T-helper 2 cell treated with Interferon-gamma antibody and Interleukin-4, amounts not matched to agents 5 μg/mL and 100 μg/mL, for 36 hours (primary cell): ENCODE data around the gene SVOPL.

Experiments used
- DNase-seq: peaks from one replicate; pipeline ENCODE4 v3.0.0; 2021; ENCODE audit warnings: low spot score
- H3K27ac Mint-ChIP-seq: one replicate; pipeline ENCODE4 v1.8.0; 2021; ENCODE audit warnings: mild to moderate bottlenecking, mixed read lengths
- H3K27me3 Mint-ChIP-seq: one replicate; pipeline ENCODE4 v1.8.0; 2021; ENCODE audit warnings: low read depth, mixed read lengths
- H3K36me3 Mint-ChIP-seq: one replicate; pipeline ENCODE4 v1.8.0; 2021; ENCODE audit warnings: low read depth, mixed read lengths
- H3K4me1 Mint-ChIP-seq: one replicate; pipeline ENCODE4 v1.8.0; 2021; ENCODE audit warnings: low read depth, mixed read lengths
- H3K4me3 Mint-ChIP-seq: one replicate; pipeline ENCODE4 v1.8.0; 2022; ENCODE audit warnings: mild to moderate bottlenecking, moderate library complexity, mixed read lengths
- H3K9me3 Mint-ChIP-seq: one replicate; pipeline ENCODE4 v1.8.0; 2021; ENCODE audit warnings: mixed read lengths

Gene SVOPL

DNA sequence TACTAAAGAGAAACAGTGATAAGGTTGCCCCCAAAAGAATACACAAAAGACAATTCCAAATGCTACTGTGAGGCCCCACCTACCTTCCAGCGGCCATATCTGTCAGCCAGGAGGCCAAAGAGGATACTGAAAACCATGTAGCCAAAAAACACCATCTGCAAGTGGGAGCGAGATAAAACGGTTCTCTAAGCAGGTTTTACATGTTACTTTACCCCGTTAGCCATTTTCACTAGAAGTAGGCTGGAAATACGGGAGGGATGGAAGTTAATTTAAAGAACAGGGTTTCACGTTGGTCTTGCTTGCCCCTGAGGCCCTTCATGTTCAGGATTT lies 38.2 kb downstream of the SVOPL start:
- no peak overlapping the region for H3K4me3 Mint-ChIP-seq
- H3K27me3 Mint-ChIP-seq, result peaks cover 59% of the 10 kb centered on the region
- no peaks in the 10 kb centered on the region for H3K9me3 Mint-ChIP-seq
- H3K4me1 Mint-ChIP-seq, result peaks cover 10% of the 10 kb centered on the region
- H3K27ac Mint-ChIP-seq, result no peak overlapping the region
- no peaks in the 10 kb centered on the region for H3K36me3 Mint-ChIP-seq
- DNase-seq, result no peak

GRCh38 chr7:138662076-138662990 lies 38.8 kb downstream of the SVOPL start:
- Mint-ChIP-seq H3K36me3 (no peaks in the 10 kb centered on the region), H3K27ac (no peak overlapping the region), H3K27me3 (peaks cover 59% of the 10 kb centered on the region), H3K4me1 (peaks cover 4% of the 10 kb centered on the region), H3K4me3 (no peak overlapping the region), H3K9me3 (no peaks in the 10 kb centered on the region)
- DNase-seq, result no peak

DNA sequence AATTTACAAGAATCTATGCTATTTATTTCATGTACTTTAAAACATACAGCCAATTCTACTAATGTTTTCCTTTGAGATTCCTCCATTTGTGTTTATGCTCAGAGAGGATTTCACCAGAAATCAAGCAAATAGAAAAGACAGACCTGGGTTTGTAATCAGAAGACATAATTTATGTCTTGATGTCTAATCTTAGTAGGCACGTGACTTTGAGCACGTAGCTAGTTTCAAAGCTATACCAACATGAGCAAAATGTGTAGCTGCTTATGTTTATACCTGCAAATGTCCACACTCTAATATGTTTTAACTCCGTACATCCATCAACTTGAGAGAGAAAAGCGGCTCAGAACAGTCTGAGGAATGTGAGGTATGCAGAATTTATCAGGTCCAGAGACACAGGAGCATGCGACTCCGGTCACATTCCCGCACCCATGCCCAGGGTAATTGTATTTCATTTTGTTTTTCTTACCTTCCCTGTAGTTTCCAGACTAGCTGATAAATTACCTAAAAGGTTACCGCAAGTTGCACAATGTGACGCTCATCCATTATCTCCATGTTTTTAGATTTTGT lies 40.0 kb downstream of the SVOPL start:
- Mint-ChIP-seq H3K36me3 (no peaks in the 10 kb centered on the region), H3K9me3 (no peaks in the 10 kb centered on the region), H3K4me1 (peaks cover 3% of the 10 kb centered on the region), H3K4me3 (no peak overlapping the region), H3K27ac (no peak overlapping the region), H3K27me3 (peaks cover 52% of the 10 kb centered on the region)
- no peak for DNase-seq

DNA sequence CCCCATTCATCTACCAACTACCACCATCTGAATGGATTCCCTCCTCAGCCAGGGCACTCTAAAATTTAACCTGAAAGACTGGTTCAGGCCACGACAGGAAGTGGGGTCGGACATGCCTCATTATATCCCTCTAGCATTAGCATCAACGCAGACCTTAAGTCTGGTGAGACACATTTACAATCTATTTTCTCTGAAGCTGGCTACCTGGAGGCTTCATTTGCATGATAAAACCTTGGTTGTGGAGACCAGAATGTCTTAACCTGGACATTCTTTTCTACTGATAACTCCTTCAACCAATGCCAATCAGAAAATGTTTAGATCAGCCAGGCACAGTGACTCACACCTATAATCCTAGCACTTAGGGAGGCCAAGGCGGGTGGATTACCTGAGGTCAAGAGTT lies 42.3 kb downstream of the SVOPL start:
- H3K9me3 Mint-ChIP-seq, result no peaks in the 10 kb centered on the region
- no peaks in the 10 kb centered on the region for H3K4me1 Mint-ChIP-seq
- H3K36me3 Mint-ChIP-seq, result no peaks in the 10 kb centered on the region
- H3K27ac Mint-ChIP-seq, result no peak overlapping the region
- DNase-seq, result no peak
- peaks cover 39% of the 10 kb centered on the region for H3K27me3 Mint-ChIP-seq
- no peak overlapping the region for H3K4me3 Mint-ChIP-seq

GRCh38 chr7:138657854-138658386 lies 43.2 kb downstream of the SVOPL start:
- H3K36me3 Mint-ChIP-seq, result no peaks in the 10 kb centered on the region
- no peak overlapping the region for H3K27ac Mint-ChIP-seq
- H3K9me3 Mint-ChIP-seq, result no peaks in the 10 kb centered on the region
- H3K4me1 Mint-ChIP-seq, result no peaks in the 10 kb centered on the region
- DNase-seq, result no peak
- no peak overlapping the region for H3K4me3 Mint-ChIP-seq
- peaks cover 29% of the 10 kb centered on the region for H3K27me3 Mint-ChIP-seq

DNA sequence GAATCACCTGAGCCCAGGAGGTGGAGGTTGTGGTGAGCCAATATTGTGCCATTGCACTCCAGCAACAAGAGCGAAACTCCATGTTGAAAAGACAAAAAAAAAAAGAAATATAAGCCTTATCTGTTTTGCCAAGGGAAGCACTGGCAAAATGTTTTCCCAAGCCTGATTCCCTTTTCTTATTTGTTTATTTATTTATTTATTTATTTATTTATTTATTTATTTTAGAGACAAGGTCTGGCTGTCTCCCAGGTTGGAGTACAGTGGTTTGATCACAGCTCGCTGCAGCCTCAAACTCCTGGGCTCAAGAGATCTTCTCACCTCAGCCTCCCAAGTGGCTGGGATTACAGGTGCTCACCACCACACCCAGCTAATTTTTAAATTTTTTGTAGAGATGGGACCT lies 44.2 kb downstream of the SVOPL start:
- no peak for DNase-seq
- no peaks in the 10 kb centered on the region for H3K36me3 Mint-ChIP-seq
- peaks cover 21% of the 10 kb centered on the region for H3K27me3 Mint-ChIP-seq
- H3K9me3 Mint-ChIP-seq, result no peaks in the 10 kb centered on the region
- H3K4me1 Mint-ChIP-seq, result no peaks in the 10 kb centered on the region
- no peak overlapping the region for H3K27ac Mint-ChIP-seq
- H3K4me3 Mint-ChIP-seq, result no peak overlapping the region

DNA sequence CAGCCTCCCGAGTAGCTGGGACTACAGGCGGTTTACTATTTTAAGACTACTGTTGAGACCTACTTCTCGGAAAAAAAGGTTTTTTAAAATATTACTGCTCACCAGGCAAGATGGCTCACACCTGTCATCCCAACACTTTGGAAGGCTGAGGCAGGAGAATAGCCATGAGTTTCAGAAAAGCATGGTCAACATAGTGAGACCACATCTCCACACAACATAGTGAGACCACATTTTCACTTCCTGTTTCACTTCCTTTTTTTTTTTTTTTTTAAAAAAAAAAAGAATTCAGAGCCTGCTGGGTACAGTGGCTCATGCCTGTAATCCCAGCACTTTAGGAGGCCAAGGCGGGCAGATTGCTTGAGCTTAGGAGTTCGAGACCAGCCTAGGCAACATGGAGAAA lies 46.5 kb downstream of the SVOPL start:
- DNase-seq, result no peak
- H3K36me3 Mint-ChIP-seq, result no peaks in the 10 kb centered on the region
- no peak overlapping the region for H3K27ac Mint-ChIP-seq
- no peaks in the 10 kb centered on the region for H3K4me1 Mint-ChIP-seq
- no peak overlapping the region for H3K4me3 Mint-ChIP-seq
- no peaks in the 10 kb centered on the region for H3K9me3 Mint-ChIP-seq
- peaks cover 3% of the 10 kb centered on the region for H3K27me3 Mint-ChIP-seq

- H3K4me3 Mint-ChIP-seq, result no peak overlapping the region
- H3K4me1 Mint-ChIP-seq, result no peaks in the 10 kb centered on the region
- no peak overlapping the region for H3K27ac Mint-ChIP-seq
- H3K27me3 Mint-ChIP-seq, result no peaks in the 10 kb centered on the region
- H3K36me3 Mint-ChIP-seq, result no peaks in the 10 kb centered on the region
- DNase-seq, result no peak
- no peaks in the 10 kb centered on the region for H3K9me3 Mint-ChIP-seq
Observed at GRCh38 chr7:138649506-138649905, 51.7 kb downstream of the SVOPL start.

DNA sequence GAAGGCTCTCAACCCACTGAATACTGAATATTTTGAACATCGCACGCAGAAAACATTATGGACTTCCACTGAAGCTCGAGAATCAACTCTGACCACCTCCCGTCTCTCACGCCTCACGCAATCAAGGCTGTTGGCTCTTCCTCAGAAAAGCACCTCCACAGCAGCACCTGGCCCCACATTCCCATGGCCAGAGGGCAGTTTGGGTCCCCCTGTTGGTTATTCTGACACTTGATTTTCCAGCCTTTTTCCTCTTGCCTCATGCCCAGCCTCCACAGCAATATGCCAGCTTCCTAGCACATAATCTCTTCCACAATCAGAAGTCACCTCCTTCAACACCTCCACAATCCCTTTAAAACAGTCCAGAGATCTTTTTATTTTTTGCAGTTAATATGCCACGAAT lies 55.9 kb downstream of the SVOPL start:
- Mint-ChIP-seq H3K27ac (no peak overlapping the region), H3K27me3 (no peaks in the 10 kb centered on the region), H3K36me3 (no peaks in the 10 kb centered on the region), H3K9me3 (no peaks in the 10 kb centered on the region), H3K4me3 (no peak overlapping the region), H3K4me1 (no peaks in the 10 kb centered on the region)
- DNase-seq, result no peak

DNA sequence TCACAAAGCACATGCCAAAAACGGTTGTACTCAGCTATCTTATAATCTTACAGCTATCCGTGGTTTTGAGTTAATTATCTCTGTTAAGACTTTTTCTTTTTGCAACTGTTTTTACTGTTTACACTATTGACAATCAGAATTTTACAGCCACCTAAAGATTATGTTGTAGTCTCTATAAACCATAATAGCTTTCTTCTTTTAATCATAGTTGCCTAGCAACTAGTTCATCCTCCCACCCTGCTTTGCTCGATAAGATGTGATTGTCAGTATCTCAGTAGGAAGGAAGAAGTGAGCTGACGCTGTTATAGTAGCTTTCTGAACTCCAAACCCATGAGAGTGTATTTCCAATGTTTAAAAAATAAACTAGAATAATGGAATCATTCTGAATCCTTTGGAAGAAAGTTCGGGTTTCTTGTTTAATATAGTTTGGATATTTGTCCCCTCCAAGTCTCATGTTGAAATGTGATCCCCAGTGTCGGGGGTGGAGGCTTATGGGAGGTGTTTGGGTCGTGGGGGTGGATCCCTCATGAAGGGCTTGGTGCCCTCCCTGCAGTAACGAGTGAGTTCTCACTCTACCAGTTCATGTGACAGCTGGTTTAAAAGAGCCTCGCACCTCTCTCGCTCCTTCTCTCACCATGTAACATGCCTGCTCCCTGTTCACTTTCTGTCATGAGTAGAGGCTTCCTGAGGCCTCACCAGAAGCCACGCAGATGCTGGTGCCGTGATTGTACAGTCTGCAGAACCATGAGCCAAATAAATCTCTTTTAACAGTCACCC lies 68.1 kb downstream of the SVOPL start:
- Mint-ChIP-seq H3K27me3 (peaks cover 4% of the 10 kb centered on the region), H3K4me3 (no peak overlapping the region), H3K27ac (no peak overlapping the region), H3K36me3 (no peaks in the 10 kb centered on the region), H3K4me1 (peaks cover 23% of the 10 kb centered on the region), H3K9me3 (no peaks in the 10 kb centered on the region)
- DNase-seq, result no peak

- Mint-ChIP-seq H3K27ac (peak overlapping the region; percentile 28), H3K27me3 (peaks cover 7% of the 10 kb centered on the region), H3K9me3 (no peaks in the 10 kb centered on the region), H3K36me3 (no peaks in the 10 kb centered on the region), H3K4me3 (peak overlapping the region; percentile 0), H3K4me1 (peaks cover 23% of the 10 kb centered on the region)
- DNase-seq, result no peak
Observed at GRCh38 chr7:138632384-138632783, 68.8 kb downstream of the SVOPL start.

- H3K4me1 Mint-ChIP-seq, result peaks cover 40% of the 10 kb centered on the region
- no peak overlapping the region for H3K27ac Mint-ChIP-seq
- no peak for DNase-seq
- no peak overlapping the region for H3K4me3 Mint-ChIP-seq
- H3K36me3 Mint-ChIP-seq, result peaks cover 3% of the 10 kb centered on the region
- no peaks in the 10 kb centered on the region for H3K9me3 Mint-ChIP-seq
- peaks cover 7% of the 10 kb centered on the region for H3K27me3 Mint-ChIP-seq
Observed at GRCh38 chr7:138630059-138630610, 71.0 kb downstream of the SVOPL start.

DNA sequence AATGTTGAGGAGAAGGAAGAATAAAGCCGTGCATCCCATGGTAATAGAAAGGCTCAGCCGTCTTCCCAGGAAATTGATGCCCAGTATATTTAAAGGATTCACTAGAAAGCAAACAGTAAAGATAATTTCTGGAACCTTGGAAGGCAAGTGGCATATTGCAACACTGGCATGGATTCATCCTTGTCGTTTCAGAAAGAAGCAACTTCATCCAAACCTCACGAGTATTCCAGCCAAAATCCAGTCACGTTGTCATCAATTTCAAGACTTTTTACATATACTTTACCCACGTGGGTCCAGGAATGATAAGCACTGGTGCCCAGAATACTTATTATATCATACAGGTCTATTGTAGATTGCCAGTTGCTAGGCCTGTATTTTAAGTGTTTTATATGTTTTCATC lies 73.8 kb downstream of the SVOPL start:
- Mint-ChIP-seq H3K27ac (no peak overlapping the region), H3K27me3 (peaks cover 13% of the 10 kb centered on the region), H3K9me3 (no peaks in the 10 kb centered on the region), H3K4me3 (no peak overlapping the region), H3K4me1 (peaks cover 46% of the 10 kb centered on the region), H3K36me3 (peaks cover 3% of the 10 kb centered on the region)
- no peak for DNase-seq

DNA sequence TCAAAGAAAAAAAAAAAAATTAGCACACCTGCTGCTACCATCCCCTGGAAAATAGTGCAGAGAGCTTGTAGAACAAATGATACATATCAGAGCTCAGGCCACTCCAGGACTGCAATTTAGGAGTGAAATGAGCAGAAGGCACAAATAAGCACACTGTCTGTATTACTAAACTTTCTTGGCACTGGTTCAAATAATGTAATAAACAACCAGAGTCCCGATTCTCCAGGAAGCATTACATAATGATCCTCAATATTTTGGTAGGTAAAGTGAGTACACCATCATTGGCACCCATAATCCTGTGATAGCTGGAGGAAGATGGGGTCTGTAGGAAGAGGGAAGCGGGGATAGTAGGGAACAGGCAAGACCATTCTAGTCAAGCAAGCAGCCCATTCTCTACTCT lies 74.3 kb downstream of the SVOPL start:
- no peak for DNase-seq
- H3K4me1 Mint-ChIP-seq, result peaks cover 41% of the 10 kb centered on the region
- H3K27me3 Mint-ChIP-seq, result peaks cover 13% of the 10 kb centered on the region
- H3K4me3 Mint-ChIP-seq, result peak overlapping the region; percentile 27
- peak overlapping the region; percentile 43 for H3K27ac Mint-ChIP-seq
- H3K36me3 Mint-ChIP-seq, result peaks cover 3% of the 10 kb centered on the region
- H3K9me3 Mint-ChIP-seq, result no peaks in the 10 kb centered on the region
